Fibroblast of the conjunctiva (primary cell): ENCODE results near the gene EDARADD.
"Not testable (repeated sequence)": the region's sequence is repeated elsewhere in the genome, so short reads cannot be mapped to it uniquely, and the experiment has no call there.

Experiments used
- DNase-seq: peaks from one replicate; pipeline ENCODE4 v3.0.0-alpha.2; 2010; ENCODE audit warnings: low read depth

EDARADD gene

DNA sequence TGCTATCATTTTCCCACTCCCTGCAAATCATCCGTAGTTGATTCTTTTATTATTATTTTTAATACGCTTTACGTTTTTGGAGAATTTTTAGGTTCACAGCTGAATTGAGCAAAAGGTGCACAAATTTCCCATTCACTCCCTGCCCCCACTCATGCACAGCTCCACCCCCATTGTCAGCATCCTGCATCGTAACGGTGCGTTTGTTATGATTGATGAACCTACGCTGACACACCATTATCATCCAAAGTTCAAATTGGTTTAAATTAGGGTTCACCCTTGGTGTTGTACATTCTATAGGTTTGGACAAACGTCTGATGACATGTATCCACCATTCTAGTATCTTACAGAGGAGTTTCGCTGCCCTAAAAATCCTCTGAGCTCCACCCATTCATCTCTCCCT lies 44.5 kb downstream of the EDARADD start:
- no peak for DNase-seq

DNA sequence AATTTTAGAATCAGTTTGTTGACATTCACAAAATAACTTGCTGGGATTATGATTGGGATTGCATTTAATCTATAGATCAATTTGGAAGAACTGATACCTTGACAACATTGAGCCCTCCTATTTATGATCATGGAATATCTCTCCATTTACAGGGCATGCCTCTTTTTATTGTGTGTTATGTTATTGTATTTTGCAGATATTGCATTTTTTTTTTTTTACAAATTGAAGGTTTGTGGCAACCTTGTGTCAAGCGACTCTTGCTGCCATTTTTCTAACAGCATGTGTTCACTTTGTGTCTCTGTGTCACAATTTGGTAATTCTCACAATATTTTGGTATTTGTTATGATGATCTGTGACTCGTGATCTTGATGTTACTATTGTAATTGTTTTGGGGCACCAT lies 46.3 kb downstream of the EDARADD start:
- DNase-seq = no peak

DNA sequence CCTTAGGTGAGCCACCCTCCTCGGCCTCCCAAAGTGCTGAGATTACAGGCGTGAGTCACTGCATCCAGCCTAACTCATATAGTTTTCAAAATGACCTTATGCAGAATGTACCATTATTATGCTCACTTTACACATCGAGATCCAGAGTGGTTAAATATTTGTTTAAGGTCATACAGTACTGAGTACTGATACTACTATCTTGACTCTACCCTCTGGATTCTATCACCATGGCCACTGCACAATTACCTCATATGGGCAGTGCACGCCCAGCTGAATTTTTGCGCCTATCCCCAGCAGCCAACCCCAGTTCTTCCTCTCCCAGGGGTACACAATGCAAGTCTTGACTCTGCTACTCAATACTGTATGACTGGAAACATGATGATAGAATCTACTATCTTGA lies 56.7 kb downstream of the EDARADD start:
- DNase-seq = no peak

DNA sequence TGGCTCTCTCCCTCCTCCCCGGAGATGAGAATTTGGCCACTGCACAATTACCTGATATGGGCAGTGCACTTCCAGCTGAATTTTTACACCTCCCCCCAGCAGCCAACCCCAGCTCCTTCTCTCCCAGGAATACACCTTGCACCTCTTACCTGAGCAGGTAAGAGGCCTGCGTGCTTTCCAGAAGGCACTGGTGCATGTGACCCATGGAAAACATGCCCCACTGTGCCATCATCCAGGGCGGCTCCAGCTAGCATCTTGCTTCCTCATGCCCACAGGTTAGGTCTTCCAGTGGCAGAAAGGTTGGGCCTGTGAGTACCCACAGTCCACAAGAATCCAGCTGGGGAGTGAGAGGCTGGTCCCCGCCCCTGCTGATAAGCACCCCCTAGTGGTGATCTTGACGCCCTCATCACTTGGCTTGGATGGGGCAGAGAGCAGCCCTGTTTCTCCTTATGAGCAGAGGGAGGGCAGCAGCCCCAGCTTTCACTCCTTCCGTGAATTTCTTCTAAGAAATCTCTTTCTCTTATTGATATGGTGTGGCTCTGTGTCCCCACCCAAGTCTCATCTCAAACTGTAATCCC lies 57.8 kb downstream of the EDARADD start:
- DNase-seq = no peak

DNA sequence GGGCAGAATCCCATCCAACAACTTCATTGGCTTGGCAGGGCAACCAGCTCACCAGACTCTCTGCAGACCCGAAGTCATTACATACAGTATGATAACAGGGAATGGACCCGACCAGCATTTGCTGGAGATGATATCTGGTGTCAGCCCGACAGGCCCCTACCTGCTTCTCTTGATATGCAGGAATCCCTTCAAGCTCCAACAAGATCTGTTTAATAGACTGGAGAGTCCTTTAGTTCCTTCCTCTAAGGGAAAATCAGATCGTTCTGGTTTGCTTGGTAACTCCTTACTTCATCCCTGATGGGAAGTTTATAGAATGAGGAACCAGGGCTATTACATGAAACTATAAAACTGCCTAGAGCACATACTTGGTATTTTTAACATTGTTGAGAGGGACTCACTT lies 61.2 kb downstream of the EDARADD start:
- DNase-seq = no peak

DNA sequence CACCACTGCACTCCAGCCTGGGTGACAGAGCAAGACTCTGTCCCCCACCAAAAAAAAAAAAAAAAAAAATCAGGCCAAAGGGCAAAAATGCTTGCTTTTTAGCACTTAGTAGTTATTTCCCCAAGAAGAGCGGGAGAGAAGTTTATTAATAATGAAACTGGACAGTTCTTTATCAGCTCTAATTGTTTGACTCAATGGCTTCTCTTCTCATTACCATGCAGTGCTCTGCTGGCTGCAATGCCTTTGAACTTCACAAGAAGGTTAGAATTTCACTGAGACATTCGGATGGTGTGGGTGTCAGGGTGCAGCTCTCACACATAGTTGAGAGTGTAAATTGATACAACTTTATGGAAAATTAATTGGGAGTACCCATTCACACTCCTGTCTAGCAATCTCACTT lies 63.7 kb downstream of the EDARADD start:
- DNase-seq = no peak

DNA sequence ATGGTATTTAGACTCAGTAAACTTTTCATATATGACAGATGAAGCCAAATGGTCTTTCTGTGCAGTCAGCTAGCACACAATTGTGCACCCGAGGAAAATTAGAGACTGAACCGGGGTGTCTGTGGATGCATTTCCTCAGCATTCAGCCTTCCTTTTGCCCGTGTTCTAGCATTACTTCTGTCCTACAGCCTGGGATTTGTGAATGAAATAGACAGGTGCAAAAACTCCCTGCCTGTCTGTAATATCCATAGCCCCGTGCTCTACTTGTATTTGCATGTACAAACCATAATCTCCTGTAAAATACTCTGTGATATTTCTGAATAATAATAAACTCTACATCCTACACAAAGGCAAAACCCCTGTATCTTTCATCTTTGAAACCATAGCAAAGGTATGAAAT lies 64.9 kb downstream of the EDARADD start:
- DNase-seq = no peak

DNA sequence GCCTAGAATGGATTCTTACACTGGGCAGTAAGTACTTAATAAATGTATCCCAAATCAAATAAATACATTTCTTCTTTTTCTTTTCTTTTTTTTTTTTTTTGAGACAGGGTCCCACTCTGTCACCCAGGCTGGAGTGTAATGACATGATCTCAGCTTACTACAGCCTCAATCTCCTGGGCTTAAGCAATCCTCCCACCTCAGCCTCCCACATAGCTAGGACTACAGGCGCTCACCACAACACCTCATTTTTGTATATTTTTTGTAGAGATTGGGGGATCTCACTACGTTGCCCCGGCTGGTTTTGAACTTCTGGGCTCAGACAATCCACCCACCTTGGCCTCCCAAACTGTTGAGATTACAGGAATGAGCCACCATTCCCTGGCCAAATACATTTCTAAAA lies 66.0 kb downstream of the EDARADD start:
- no peak for DNase-seq

DNA sequence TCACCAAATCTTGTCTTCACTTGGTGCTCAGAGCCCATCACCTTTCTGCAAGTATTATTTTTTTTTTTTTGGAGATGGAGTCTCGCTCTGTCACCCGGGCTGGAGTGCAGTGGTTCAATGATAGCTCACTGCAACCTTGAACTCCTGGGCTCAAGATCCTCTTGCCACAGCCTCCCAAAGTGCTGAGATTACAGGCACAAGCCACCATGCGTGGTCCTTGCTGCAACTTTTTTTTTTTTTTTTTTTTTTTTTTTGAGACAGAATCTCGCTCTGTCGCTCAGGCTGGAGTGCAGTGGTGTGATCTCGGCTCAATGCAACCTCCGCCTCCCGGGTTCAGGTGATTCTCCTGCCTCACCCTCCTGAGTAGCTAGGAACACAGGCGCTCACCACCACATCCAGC lies 70.1 kb downstream of the EDARADD start:
- DNase-seq = not testable (repeated sequence)

DNA sequence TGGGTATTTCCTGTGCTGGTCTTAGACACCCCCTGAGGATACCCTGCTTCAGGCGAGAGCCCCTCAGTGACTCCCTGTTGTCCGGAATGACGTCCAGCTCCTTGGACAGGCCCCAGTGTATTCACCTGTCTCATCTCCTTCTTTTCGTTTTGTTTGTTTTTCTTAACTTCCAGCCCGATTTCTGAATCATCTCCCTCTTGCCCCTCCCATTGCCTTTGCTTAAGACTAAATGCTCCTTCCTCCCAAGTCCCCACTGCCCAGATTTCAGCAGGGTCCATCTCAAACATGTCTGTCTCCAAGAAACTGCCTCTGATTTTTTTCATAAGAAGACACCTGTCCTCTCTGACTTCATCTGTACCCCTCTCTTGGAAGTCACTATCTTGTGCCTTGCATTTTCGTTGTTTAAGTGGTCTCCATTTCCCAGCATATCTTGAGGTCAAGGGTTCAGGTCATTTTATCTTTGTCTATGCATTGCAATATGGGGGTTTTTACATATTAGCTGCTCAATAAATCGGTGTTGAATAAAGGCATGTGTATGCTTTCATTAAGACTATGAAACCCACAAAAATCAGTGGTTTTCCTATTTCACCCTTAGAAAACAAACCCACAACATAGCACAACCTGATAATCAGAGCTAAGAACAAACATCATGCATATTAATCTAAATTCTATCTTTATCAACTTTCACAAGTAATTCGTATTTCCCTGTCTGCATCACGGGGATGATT lies 71.3 kb downstream of the EDARADD start:
- no peak for DNase-seq

DNA sequence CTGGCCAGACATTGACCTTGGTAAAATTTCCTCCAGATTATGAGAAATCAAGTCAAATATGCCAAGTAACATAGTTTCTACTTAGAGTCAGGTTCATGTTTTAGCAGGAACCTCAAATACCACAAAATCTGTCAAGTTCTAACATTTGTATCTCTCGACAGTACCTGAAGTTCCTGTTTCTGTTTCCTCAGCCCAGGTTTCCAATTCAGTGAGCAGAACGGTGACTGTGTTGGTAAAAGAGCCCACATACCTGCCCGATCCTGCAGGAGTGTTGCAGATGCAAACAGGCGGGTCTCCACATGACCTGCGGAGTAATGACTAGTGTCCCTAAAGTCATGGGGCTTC lies 71.8 kb downstream of the EDARADD start:
- no peak for DNase-seq

DNA sequence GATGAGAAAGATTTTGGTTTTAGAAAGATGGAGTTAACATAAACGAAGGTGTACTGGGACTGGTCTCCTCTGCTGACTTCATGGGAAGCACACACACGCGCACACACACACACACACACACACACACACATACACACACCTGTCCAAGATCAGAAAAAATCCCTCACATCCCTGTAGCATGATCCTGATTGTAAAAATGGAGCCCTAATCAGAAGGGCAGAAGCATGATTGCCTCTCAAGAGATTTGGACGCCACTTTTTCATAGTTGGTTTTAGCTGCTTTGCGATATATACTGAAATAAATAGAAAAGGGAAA lies 73.2 kb downstream of the EDARADD start:
- no peak for DNase-seq

DNA sequence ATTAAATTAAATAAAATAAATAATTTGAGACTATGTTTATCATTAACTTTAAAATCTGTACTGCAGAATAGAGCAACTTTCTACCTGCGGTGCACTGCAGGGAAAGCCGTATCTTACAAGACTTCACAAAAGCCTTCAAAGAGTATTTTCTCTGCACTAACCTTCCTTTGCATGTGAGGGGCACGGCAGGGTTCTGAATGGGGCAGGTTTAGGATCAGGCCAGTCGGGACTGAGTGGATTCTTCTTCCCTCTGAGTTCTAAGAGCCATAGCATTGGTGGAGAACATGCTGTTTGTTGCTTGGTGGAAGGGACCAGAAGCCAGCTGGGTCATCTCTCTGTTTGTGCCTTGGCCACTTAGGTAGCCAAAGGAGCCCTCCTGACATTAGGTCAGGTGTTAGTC lies 74.5 kb downstream of the EDARADD start:
- DNase-seq = no peak

DNA sequence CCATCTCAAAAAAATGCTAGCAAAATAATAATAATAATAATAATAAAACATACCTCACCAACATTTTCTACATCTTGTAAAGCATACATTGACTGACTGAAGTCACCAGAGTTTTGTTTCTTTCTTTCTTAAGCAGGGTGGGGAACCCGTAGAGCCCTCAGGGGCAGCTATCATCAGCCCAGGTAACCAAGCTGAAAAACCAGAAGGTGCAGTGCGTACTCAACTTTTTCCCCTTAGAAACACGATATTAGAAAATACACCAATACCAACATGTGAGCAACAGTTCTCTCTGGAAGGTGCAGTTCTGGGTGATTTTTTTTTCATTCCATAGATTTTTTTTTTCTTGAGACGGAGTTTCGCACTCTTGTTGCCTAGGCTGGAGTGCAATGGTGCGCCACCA lies 75.4 kb downstream of the EDARADD start:
- DNase-seq = no peak

DNA sequence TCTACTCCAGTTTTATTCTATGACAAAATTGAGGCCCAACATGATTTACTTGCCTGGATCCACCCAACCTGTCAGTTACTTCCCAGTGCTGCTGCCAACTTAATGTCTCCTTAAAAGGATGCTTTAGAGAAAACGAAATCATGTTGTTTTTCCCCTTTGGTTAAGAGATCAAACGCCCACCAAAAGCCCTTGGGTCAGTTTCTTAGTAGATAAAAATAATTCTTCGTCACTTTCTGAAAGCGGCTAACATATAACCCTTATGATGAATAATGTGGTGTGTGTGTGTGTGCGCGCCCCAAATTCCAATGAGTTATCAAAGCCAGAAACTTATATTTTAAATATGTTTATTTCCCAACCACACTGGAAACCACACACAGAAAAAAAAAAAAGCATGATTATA lies 77.0 kb downstream of the EDARADD start:
- no peak for DNase-seq

DNA sequence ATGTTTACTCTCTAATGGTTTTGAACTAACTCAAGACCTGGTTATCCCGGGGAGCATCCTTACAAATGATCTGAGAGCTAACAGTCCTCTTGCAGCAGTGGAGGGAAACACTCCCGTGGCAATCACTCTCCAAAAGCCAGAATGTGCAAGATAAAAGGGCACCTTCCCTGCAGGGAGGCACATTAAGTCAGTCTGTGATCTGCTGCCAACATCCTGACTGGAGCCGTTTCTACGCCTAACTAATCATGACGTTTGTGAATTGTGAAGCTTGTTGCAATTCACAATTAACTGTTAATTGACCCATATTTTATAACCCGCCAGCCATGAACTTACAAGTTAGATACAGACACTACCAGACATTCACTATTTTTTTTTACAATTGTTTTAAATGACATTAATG lies 77.6 kb downstream of the EDARADD start:
- no peak for DNase-seq

DNA sequence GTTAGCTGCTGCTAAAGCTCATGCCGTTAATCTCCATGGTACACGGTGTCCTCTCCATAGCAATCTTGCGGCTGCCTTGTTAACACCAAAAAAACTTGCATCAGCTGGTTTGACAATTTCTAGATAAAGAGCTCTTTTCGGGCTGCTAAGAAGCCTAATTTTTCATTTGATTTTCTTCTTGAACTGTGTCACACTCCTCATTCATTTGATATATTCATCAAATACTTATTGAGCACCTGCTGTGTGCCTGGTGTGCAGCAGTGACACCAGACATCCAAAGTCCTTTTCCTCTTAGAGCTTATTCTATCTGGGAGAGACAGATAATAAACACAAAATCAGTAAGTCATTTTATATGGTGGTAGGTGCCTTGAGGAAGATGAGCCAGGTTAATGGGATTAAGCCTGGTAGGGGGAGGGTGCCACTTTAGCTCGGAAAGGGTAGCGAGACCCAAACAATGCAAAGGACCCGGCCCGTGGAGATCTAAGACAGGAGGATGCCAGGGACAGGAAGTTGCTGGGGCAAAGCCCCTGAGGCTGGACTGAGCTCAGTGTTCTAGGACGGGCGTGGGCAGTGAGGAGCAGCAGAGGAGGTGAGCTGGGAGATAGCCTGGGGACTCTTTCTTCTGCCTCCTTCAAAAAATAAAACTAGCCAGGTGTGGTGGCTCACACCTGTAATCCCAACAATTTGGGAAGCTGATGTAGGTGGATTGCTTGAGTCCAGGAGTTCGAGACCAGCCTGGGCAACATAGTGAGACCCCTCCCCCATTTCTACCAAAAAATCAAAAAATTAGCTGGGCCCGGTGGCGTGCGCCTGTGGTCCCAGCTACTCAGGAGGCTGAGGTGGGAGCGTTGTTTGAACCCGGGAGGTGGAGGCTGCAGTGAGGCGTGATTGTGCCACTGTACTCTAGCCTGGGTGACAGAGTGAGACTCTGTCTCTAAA lies 79.0 kb downstream of the EDARADD start:
- no peak for DNase-seq

DNA sequence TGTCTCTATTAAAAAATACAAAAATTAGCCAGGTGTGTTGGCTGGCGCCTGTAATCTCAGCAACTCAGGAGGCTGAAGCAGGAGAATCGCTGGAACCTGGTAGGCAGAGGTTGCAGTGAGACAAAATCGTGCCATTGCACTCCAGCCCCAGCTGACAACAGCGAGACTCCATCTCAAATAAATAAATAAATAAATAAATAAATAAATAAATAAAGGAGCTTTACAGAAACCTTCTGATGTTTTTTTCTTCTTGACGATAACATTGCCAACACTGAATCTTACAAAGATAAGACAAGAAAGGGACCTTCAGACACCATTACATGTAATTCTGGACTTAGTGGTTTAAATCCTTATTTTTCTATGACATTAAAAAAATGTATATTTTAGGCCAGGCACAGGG lies 81.9 kb downstream of the EDARADD start:
- no peak for DNase-seq

DNA sequence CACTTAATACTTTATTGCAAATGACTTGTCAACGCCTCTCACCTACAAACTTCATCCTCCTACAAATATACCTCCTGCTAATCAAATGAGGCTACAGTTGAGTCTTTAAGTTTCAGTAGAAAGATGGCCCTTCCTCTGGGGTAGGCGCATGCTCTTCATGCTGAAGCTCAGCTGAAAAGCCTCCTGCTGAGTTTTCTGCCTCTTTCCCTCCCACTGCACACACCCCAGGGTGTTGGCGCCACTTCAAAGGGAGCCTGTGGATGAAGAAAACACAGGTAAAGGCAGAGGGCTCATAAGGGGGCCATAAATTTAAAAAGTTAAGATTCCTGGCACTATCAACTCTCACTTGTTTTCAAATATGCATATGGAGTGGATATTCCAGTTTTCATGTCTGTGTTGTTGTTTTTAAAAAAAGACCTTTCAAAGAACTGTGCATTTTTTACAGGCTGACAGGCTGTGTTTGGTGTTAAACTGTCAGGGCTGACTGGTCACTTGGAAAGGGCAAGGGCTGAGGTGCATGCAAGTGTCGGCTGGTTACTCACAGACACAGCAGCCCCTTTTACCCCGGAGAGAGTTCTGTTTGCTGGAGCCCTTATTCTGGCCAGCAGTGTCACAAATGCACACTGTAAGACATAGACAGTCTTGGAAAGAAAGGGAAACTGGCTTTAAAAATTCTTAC lies 86.8 kb downstream of the EDARADD start:
- DNase-seq = no peak

DNA sequence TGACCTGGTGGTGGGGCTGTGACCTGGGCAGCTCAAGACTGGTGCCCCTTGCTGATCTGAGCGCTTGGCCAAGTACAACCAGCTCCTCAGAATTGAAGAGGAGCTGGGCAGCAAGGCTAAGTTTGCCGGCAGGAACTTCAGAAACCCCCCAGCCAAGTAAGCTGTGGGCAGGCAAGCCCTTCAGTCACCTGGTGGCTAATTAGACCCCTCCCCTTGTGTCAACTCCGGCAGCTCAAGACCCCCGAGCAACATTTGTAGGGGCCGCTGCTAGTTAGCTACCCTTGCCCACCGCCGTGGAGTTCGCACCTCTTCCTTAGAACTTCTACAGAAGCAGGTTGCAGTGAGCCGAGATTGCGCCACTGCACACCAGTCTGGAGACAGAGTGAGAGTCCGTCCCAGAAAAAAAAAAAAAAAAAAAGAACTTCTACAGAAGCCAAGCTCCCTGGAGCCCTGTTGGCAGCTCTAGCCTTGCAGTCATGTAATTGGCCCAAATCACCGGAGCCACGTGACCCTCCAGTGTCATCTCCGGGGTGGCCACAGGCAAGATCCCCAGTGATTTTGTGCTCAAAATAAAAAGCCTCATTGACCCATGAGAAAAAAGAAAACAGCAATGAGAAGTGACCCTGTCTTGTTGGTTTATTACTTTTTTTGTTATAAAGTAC lies 90.4 kb downstream of the EDARADD start:
- no peak for DNase-seq

DNA sequence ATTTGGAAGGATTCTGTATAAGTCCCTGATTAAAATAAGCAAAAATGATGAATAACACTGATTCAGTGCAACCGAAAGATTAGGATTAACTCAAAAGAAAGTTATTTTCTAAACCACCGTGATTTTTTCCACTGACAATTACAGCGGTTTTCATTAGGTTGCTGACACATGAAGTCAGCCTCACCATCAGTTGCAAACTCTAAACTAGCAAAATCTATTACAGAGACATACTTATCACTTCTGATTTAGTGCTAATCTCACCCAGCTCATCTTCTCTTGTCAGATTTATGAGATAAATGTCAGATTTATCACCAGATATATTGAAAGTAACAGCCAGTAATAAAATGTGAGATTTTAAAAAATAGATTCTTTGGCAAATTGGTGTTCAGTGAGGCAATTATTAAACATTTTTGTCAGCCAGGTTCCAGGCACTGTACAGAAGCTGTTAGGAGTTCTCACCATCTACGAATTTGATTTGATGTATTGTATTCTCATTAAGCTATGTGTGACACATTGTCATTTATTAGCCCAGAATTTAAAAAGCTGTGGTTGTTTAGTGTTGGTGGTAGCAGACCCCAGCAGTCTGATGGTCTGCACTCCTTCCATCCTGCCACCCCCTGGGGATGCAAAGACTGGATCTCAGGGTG lies 92.4 kb downstream of the EDARADD start:
- no peak for DNase-seq

DNA sequence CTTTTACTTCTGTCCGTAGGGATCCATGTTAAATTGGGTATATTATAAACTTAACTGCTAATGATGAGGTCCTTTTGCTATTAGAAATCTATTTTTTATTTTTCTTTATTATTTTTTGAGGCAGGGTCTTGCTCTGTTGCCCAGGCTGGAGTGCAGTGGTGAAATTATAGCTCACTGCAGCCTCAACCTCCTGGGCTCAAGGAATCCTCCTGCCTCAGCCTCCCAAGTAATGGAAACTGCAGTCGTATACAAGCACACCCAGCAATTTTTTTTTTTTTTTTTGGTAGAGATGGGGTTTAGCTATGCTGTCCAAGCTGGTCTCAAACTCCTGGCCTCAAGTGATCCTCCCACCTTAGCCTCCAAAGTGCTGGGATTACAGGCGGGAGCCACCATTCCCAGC lies 95.1 kb downstream of the EDARADD start:
- DNase-seq = not testable (repeated sequence)
